GM19463 (cell line): ENCODE measurements around the gene WDR70.
"Not testable (repeated sequence)": the region's sequence is repeated elsewhere in the genome, so short reads cannot be mapped to it uniquely, and the experiment has no call there.

Experiments used
- ATAC-seq: cut with Tn5 transposase; IDR thresholded peaks from one replicate; pipeline ENCODE4 v1.9.1; 2021; ENCODE audit warnings: mild to moderate bottlenecking, moderate library complexity; ENCODE audit not compliant: unreplicated experiment

The WDR70 gene

GRCh38 chr5:37787742-37788141 lies 408.6 kb downstream of the WDR70 start:
- ATAC-seq, result no peak

GRCh38 chr5:37789991-37790390 lies 410.9 kb downstream of the WDR70 start:
- no peak for ATAC-seq

- no peak for ATAC-seq
These were observed 412.2 kb downstream of the WDR70 start for GRCh38 chr5:37791321-37791720.

GRCh38 chr5:37792975-37793631 lies 414.0 kb downstream of the WDR70 start:
- ATAC-seq, result no peak

- ATAC-seq, result not testable (repeated sequence)
These were observed 416.2 kb downstream of the WDR70 start for GRCh38 chr5:37795292-37795691.

GRCh38 chr5:37796435-37796834 lies 417.3 kb downstream of the WDR70 start:
- not testable (repeated sequence) for ATAC-seq

GRCh38 chr5:37799865-37800421 lies 420.8 kb downstream of the WDR70 start:
- no peak for ATAC-seq

GRCh38 chr5:37801521-37801920 lies 422.4 kb downstream of the WDR70 start:
- ATAC-seq, result no peak
